DOHH2 (cell line): ENCODE measurements around the gene TLR4.
A peak's percentile ranks its signal among the peaks of the same experiment; 100 is the strongest.

Experiments used
- H3F3A ChIP-seq: fragments of 200-600 bp; sonication (generic), shearing (Covaris generic); 2 replicates; pipeline ENCODE4 v1.6.0; 2016; ENCODE audit warnings: antibody characterized with exemption, mild to moderate bottlenecking; ENCODE audit not compliant: control insufficient read depth, insufficient read depth
- H3K27ac ChIP-seq: fragments of 200-600 bp; sonication (generic); 2 replicates; pipeline ENCODE4 v1.5.1; 2014; ENCODE audit warnings: low read depth, mild to moderate bottlenecking, low read length, moderate library complexity
- H3K27me3 ChIP-seq: fragments of 200-600 bp; sonication (generic); 2 replicates; pipeline ENCODE4 v1.6.1; 2014; ENCODE audit warnings: mild to moderate bottlenecking, low read length, mixed read lengths; ENCODE audit not compliant: control insufficient read depth
- H3K36me3 ChIP-seq: fragments of 200-600 bp; sonication (generic); 2 replicates; pipeline ENCODE4 v1.6.1; 2014; ENCODE audit warnings: mild to moderate bottlenecking, low read length, moderate library complexity, mixed read lengths; ENCODE audit not compliant: control insufficient read depth
- H3K4me1 ChIP-seq: fragments of 200-600 bp; sonication (generic); 2 replicates; pipeline ENCODE4 v1.6.1; 2014; ENCODE audit warnings: mild to moderate bottlenecking, low read length, mixed read lengths; ENCODE audit not compliant: control insufficient read depth
- H3K4me2 ChIP-seq: fragments of 200-600 bp; sonication (generic); 2 replicates; pipeline ENCODE4 v1.6.0; 2014; ENCODE audit warnings: mild to moderate bottlenecking, low read length, moderate library complexity
- H3K4me3 ChIP-seq: fragments of 200-600 bp; sonication (generic); 2 replicates; pipeline ENCODE4 v1.5.1; 2014; ENCODE audit warnings: mild to moderate bottlenecking, low read length, mixed read lengths
- H3K79me2 ChIP-seq: fragments of 200-600 bp; sonication (generic); 2 replicates; pipeline ENCODE4 v1.6.1; 2014; ENCODE audit warnings: mild to moderate bottlenecking, low read length, mixed read lengths; ENCODE audit not compliant: control insufficient read depth
- H3K9me2 ChIP-seq: fragments of 200-600 bp; sonication (generic); replicated peaks from 2 replicates; pipeline ENCODE4 v1.6.1; 2014; ENCODE audit warnings: mild to moderate bottlenecking, low read length, mixed read lengths; ENCODE audit not compliant: control insufficient read depth
- H3K9me3 ChIP-seq: fragments of 200-600 bp; sonication (generic); 2 replicates; pipeline ENCODE4 v1.6.1; 2014; ENCODE audit warnings: antibody characterized with exemption, low read length, mixed read lengths; ENCODE audit not compliant: control insufficient read depth, insufficient read depth
- H4K20me1 ChIP-seq: fragments of 200-600 bp; sonication (generic); 2 replicates; pipeline ENCODE4 v1.6.0; 2014; ENCODE audit warnings: low read depth, mild to moderate bottlenecking, antibody characterized with exemption, low read length, moderate library complexity; ENCODE audit not compliant: control insufficient read depth, insufficient read depth
- CTCF ChIP-seq: fragments of 200-600 bp; sonication (generic); IDR thresholded peaks from one replicate; pipeline ENCODE4 v1.5.1; 2014; ENCODE audit warnings: antibody characterized with exemption, mild to moderate bottlenecking, low read depth, low read length; ENCODE audit not compliant: poor library complexity, severe bottlenecking
- EZH2phosphoT487 ChIP-seq: fragments of 200-600 bp; sonication (generic); IDR thresholded peaks from 2 replicates; pipeline ENCODE4 v1.6.1; 2017; ENCODE audit warnings: borderline replicate concordance, mild to moderate bottlenecking, antibody characterized with exemption, low read length, moderate library complexity, mixed read lengths

Gene TLR4

DNA sequence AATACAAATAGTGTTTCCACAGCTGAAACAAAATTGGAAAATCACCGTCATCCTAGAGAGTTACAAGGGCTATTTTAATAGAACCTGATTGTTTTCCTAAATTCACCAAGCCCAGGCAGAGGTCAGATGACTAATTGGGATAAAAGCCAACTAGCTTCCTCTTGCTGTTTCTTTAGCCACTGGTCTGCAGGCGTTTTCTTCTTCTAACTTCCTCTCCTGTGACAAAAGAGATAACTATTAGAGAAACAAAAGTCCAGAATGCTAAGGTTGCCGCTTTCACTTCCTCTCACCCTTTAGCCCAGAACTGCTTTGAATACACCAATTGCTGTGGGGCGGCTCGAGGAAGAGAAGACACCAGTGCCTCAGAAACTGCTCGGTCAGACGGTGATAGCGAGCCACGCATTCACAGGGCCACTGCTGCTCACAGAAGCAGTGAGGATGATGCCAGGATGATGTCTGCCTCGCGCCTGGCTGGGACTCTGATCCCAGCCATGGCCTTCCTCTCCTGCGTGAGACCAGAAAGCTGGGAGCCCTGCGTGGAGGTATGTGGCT is at the start of gene TLR4:
TLR4 (plus strand) TSS at position 380 of the 552 bp plus-strand sequence; CDS start at position 450, 70 bp downstream.
- H3K27me3 ChIP-seq: peaks cover 3% of the 10 kb centered on the region; the same call in 1 of the 2 replicates
- peaks cover 21% of the 10 kb centered on the region for H3K4me1 ChIP-seq
- H3K27ac ChIP-seq: no peak within 1 kb of the TSS
- H3K36me3 ChIP-seq: no peaks in the 10 kb centered on the region
- no peaks in the 10 kb centered on the region for H3K9me3 ChIP-seq
- H3K9me2 ChIP-seq: no peaks in the 10 kb centered on the region; the same call in 1 of the 2 replicates
- TF ChIP-seq EZH2phosphoT487 (no peak), CTCF (no peak)
- H3K4me3 ChIP-seq: peak within 1 kb of the TSS; percentile 50
- H4K20me1 ChIP-seq: no peaks in the 10 kb centered on the region
- H3K4me2 ChIP-seq: peak within 1 kb of the TSS; percentile 61
- no peaks in the 10 kb centered on the region for H3K79me2 ChIP-seq
- H3F3A ChIP-seq: peaks cover 4% of the 10 kb centered on the region

DNA sequence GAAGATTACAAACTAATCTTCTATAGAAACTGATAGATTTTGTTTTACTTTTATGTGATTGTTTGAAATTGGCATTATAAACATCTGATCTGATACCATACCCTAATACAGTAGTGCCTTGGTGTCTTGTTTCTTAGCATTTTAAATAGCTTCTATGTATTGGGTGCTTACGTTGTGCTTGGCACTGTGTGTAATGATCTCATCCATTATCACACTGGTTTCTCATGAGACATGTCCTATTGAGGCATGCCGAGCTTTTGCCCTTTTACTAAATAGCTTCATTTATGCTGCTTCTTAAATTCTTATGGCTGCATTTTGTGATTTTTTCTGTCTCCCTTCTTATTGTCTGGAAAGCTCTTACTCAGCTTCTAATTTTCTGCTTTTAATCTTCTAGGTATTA is 48.2 kb upstream of the TLR4 start:
- Histone ChIP-seq H3K4me3 (no peak overlapping the region), H3K9me2 (no peaks in the 10 kb centered on the region), H3K27ac (no peak overlapping the region)

GRCh38 chr9:117662651-117663050 is 41.6 kb upstream of the TLR4 start:
- Histone ChIP-seq H3K4me1 (no peaks in the 10 kb centered on the region), H3K9me3 (no peaks in the 10 kb centered on the region), H3K27me3 (peaks cover 8% of the 10 kb centered on the region; the same call in 1 of the 2 replicates), H3K4me3 (no peak overlapping the region), H3F3A (no peaks in the 10 kb centered on the region), H3K4me2 (no peak overlapping the region), H3K36me3 (no peaks in the 10 kb centered on the region), H3K79me2 (no peaks in the 10 kb centered on the region), H4K20me1 (no peaks in the 10 kb centered on the region), H3K27ac (no peak overlapping the region), H3K9me2 (no peaks in the 10 kb centered on the region)
- no peak for TF ChIP-seq CTCF
- no peak for TF ChIP-seq EZH2phosphoT487

More for the DNA sequence above, 48.2 kb upstream of the TLR4 start:
- Histone ChIP-seq H3K79me2 (no peaks in the 10 kb centered on the region), H3K4me1 (no peaks in the 10 kb centered on the region), H3K36me3 (no peaks in the 10 kb centered on the region), H3K9me3 (no peaks in the 10 kb centered on the region), H3K4me2 (no peak overlapping the region), H3F3A (no peaks in the 10 kb centered on the region), H3K27me3 (peaks cover 6% of the 10 kb centered on the region; the same call in 1 of the 2 replicates), H4K20me1 (no peaks in the 10 kb centered on the region)
- TF ChIP-seq CTCF: no peak
- TF ChIP-seq EZH2phosphoT487: no peak
